HG02973 (cell line): ENCODE results near the gene EPS8L3.

Experiments
- ATAC-seq: cut with Tn5 transposase; IDR thresholded peaks from one replicate; pipeline ENCODE4 v1.9.1; 2021; ENCODE audit warnings: moderate library complexity; ENCODE audit not compliant: unreplicated experiment

The EPS8L3 gene

DNA sequence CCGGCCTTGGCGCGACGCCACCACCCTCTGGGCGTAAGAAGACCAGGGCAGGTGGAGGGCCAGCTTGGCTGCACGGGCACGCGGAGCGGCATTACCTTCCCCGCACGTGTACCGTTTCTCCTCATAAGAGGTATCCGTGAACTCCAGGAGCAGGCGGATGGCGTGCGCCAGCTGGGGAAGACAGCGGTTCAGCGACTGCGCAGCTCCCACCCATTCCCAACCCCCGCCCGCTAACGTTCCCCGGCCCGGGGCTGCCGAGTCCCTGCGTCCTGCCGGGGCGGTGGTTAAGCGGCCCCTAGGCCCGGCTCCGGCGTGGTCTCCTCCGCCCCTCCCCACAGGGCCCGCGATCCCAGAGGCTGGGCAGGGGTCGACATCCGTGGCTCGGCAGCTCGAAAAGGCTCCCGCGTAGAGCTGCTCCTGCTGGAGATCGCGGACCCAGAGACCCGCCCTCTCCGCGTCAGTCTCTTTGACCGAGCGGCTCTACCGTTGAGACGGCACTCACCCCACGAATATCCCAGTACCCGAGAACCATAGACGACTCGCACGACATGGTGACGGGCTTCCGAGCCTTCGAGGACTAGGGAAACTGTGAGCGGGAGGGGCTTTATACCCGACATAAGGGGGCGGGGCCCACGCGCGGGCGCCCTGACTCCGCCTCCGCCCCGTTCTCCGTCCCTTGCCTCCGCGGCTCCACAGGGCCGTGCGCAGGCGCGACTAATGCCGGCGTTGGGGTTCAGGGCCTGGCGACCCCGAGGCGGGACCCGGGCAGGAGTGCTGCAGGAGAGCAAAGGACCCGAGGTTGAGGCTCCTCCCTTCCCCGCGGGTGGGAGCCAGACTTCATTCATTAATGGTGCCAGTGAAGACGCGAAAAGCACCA is 23.7 kb downstream of the EPS8L3 start:
- peak; percentile 82 for ATAC-seq

DNA sequence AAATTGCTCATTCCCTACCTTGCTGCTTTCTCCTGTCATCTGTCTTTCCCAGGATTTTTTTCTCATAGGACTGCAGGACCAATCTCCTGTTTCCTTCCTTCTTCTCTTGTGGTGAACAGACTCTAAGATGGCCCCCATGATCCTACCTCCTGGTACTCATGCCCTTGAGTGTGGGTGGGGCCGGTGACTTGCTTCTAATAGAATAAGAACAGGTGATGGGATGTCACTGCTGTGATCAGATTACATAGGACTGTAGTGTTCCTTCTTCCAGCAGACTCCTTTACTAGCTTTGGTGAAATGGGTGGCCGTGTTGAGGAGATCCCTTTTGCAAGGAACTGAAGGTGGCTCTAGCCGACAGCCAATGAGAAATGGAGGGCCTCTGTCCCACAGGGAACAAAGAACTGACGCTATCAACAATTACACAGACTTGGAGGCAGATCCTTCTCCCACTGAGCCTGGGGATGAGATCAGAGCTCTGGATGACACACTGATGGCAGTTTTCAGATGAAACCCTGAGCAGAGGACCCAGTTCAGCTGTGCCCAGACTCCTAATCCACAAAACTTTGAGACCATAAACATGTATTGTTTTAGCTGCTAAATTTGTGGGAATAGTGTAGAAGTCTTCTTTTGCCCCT is 30.4 kb downstream of the EPS8L3 start:
- ATAC-seq, result no peak

DNA sequence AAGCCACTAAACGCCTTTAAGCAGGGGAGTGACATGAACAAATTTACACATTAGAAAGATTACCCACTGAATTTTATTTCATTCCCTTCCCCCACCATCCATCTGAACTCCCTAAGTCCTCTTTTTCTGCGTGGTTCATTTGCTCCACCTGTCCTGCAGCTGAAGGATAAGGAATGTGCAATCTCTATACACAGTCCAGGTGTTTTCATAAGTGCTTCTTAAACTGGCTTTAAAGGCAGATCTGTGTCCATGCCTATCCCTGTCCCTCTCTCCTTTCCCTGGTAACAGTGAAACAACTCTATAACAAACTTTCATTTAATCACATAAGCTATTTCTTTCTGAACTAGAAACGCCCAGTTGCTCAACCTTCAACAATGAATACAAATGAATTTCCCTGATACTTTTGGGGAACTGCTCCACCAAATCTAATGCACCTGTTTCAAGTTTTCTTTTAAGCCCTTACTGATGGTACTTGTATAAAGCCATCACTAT is 31.3 kb downstream of the EPS8L3 start:
- no peak for ATAC-seq

DNA sequence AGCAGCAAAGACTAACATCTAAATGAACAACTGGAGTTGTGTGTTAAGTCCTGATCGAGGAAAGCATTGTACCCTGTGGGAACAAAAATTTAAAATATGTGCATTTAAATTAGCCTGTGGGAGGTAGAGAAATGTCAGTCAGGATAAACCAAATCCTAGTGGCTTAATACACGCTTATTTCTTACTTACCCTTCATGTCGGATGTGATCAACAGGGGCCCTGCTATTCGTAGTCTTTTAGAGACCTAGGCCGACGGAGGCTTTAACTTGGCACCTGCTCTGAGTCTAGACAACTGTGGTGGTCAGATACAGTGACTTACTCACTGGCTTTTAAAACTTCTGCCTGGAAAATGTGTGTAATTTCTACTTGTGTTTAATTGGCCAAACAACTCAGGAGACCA is 33.1 kb downstream of the EPS8L3 start:
- ATAC-seq, result no peak

DNA sequence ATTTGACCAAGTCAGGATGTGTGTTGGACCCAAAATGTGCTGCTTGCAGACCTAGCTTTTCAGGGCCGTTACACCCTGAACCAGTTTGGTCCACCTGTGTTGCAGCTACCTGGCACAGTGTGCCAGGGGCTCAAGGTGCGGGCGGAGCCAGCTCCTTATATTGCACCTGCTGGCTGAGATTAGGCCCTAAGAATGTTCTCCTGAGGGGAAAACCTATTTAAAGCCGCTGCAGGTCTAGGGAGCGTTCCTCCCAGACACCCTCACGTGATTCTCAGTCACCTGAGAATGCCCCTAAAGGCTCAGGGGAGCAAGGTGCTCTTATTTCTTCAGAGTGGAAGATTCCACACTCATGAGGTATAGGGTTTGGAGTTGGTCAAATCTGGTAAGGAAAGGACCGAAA is 34.9 kb downstream of the EPS8L3 start:
- ATAC-seq, result no peak

DNA sequence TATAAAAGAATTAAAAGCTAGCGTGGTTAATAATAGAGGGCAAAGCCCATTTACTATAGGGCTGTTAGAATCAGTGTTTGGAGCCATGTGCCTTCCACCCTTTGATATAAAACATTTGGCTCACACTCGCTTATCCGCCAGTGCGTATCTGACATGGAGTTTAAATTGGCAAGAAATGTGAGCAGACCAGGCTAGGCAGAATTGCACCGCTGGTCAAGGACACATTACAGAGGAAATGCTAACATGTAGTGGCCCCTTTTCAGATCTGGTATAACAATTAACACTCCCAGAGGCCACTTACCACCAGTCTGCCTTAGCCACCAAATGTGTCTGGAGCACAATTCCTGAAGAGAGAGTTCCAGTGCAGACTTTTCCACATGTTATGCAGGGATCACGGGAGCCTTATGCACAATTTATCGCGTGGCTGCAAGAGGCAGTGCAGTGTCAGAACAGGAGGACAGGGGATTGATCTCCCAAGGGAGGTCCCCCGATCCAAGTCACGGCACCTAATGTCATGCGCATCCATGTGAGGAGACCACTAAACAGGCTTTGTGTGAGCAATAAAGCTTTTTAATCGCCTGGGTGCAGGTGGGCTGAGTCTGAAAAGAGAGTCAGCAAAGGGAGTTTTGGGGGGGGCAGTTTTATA is 36.9 kb downstream of the EPS8L3 start:
- no peak for ATAC-seq

DNA sequence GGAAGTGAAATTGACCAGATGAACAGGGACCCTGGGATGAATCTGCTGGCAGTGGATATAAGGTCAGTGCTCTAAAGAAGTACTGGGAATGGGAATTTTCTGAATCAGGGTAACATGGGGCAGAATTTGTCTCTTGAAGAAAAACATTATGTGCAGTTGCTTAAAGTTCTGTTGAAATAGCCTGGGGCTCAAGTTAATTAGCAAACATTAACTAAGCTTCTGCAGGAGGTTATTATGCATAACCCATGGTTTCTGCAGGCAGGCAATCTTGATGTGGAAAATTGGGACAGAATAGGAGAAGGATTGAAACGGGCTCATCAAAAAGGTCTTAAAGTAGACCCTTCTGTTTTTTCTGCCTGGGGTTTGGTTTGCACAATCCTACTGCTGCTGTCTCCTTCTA is 37.7 kb downstream of the EPS8L3 start:
- ATAC-seq, result no peak

DNA sequence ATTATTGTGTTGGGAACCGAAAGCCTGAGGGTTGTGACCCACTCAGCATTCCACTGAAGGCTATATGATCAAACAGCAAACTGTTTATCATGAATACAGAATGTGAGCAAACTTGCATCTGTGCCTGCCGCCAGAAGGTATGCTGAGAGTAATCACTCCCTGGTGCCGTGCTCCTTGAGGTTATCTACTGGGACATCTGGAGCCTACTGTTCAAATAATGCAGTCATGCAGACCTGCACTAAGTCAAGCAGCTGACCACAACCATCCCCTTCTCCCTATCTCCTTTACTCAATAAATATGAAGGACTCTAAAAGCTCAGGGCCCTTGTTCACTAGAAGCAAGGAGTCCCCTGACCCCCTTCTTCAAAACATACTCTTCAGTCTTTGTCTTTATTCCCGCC is 38.2 kb downstream of the EPS8L3 start:
- ATAC-seq, result no peak

DNA sequence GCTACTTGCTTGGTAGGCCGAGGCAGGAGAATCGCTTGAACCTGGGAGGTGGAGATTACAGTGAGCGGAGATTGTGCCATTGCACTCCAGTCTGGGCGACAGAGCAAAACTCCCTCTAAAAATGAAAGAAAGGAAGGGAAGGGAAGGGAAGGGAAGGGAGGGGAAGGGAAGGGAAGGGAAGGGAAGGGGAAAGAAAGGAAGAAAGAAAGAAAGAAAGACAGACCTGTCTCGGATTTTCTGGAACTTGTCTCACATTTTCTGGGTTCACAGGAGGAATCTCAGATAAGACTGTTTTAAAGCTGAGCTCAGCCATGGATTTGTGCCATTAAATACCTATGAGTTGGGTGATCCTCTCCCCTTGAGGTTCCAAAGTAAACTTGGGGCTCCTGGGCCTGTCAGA is 38.8 kb downstream of the EPS8L3 start:
- no peak for ATAC-seq

DNA sequence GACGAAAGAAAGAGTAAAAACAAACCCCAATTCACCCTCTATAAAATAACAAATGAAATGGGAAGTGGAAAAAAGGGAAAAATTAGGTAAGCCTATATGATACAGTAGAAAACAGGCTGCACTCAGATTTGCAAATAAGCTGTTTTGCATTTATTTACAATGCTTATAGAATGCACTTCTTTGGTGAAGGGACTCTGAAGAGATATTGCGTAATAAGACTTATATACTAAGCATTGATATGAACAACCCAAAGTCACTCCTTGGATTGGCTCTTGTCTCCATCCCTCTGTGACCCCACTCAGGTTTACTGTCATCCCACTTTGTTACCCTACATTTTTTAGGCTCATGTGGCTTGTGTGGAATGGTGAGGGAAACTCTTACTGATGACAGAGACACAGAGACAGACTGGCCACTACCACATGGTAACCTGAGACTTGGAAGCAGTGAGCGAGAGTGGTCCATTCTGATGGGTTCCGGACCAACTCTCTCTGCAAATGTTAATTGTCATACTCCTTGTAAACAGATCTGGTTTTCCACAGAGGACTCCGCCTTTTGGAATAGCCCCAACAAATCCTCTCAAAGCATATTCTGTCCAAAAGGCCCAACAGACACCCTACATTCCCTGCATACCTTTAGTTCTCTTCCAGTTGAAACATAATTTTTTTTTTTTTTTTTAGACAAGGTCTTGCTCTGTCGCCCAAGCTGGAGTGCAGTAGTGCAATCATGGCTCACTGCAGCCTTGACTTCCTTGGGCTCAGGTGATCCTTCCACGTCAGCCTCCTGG is 40.6 kb downstream of the EPS8L3 start:
- ATAC-seq, result no peak

DNA sequence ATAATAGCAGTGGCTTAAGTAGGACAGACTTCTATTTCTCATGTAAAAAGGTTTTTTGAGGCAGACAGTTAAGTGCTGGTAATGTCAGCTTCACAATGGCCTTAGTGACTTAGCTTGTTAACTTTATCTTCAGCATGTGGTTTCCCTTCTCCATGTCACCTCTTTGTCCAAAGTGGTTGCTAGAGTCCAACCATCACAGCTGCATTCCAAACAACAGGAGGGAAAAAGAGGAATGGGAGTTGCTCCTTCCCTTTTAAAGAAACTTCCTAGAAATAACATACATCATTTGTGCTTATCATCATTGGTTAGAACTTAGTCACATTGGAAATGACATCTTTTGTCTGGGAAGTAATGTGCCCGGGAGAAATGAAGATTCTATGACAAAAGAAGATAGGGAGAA is 41.8 kb downstream of the EPS8L3 start:
- ATAC-seq, result no peak

DNA sequence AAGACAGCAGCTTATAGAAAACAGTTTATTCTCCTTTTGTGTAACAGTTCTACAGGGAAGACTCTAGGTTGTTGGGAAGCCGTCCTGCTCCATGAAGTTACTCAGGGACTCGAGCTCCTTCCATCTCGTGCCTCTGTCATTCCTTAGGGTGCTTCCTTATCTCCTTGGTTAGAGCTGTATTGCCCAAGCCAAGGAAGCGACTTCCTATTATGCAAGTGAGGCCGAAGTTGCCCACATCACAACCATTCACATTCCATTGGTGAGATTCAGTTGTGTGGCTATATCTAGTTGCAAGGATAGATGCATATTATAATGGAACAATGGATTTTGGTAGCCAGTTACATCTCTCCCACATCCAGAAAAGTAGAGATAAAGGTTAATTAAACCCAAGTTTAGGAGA is 42.7 kb downstream of the EPS8L3 start:
- ATAC-seq, result no peak

DNA sequence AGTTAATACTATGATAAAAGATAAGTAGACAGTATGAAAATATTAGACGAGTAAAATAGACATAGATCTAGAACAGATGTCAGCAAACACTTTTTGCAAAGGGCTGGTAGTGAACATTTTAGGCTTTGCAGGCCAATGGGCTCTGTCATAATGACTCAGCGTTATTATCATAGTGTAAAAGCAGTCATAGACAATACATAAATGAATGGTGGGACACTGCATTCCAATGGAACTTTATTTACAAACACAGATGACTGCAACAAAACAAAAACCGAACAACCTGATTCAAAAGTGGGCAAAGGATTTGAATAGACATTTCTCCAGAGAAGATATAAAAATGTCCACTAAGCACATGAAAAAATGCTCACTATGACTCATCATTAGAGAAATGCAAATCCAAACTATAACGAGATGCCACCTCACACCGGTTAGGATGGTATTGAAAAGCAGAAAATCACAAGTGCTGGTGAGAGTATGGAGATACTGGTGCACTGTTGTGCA is 44.3 kb downstream of the EPS8L3 start:
- no peak for ATAC-seq

DNA sequence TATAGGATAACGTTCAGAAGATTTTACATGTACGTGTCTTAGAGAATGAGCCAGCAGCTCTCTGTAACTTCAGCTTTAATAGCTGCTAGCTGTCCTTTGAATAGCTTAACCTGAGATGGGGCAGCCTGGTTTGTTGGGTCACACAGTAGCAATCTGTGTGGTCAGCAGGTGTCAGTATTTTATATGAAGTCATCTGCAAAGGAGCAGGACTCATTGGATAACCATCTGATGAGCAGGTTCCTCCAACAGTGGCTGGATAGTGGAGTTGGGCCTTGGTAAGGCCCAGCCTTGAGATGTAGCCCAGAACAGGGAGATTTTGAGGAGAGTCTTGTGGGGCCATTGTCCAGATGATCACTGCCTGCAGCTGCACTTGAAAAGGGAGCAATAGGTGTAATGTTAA is 45.2 kb downstream of the EPS8L3 start:
- ATAC-seq, result no peak

DNA sequence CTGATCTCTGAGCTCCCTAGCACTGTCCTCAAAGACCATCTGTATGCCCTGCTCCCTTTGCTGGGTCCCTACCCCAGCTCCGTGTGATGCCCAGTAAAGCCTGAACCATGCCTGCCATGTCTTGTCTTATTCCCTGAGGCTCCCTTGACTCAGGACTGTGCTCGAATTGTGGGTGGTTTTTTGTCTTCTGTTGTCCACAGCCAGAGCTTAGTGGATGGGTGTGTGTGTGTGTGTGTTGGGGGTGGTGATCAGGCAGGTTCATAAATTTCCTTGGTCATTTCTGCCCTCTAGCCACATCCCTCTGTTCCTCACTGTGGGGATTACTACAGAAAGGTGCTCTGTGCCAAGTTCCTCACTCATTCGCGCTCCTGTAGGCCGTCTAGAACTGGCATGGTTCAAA is 46.0 kb downstream of the EPS8L3 start:
- no peak for ATAC-seq

DNA sequence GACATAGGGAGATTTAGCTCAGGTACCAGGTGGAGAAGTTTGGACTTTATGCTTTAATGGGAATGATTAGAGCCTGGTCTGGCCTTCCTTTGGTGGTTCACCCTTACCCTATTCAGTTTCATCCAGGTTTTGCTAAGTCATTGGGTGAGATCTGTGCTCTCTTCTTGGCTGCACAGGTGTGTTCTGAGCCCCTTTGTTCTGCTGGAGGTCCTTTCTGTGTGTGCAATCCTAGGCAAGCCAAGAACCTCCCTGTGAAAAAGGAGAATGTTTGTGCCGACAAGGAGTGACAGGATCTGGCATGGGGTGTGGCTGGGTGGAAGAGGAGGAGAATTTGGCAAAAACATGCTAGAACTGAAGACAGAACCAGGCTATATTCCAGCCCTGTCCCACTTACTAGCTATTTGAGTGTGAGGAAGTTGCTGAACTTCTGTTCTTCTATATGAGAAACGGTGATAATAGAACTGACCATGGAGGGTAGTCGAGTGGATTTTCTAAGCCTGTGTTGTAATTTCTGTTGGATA is 47.1 kb downstream of the EPS8L3 start:
- no peak for ATAC-seq

DNA sequence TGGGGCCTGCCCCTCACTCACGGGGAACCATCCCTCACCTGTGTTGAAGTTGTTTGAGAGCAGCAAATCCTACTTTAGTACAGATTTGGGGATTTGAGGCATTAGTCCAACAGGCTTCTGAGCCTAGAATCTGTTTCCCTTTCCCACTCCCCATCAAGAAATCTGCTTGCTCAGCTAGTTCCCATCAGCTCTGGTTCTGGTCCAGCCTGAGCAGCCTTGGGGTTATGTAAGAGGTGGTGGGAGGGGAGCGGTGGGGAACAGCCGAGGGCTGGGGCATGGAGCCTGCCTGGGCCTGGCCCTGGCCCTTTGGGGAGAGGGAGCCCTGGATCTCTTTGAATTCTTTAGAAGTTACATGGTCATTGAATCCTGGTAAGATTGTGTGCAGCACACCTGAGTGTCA is 47.6 kb downstream of the EPS8L3 start:
- ATAC-seq, result no peak

DNA sequence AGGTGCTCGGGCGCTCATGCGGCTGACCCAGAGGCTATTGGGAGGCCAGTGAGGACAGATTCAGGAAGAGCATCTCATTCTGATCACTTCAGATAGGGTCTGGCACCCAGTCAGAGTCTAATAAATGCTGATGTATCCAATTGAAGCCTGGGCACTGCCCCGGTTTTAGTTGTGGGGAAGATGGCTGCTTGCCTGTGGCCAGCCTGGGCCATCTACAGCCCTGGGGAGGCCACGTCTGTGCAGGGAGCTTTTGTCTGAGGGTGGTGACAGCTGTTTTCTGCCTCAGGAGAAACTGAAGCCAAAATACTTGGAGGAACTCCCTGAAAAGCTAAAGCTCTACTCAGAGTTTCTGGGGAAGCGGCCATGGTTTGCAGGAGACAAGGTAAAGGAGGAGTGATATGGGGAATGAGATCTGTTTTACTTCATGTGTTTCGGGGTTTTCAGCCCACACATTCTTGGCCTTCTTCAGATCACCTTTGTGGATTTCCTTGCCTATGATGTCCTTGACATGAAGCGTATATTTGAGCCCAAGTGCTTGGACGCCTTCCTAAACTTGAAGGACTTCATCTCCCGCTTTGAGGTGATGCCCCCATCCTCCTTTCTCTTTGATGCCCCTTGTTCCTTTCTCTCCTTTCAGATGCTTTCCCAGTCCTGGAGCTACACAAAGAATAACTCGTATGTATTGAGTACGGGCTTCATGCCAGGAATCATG is 48.9 kb downstream of the EPS8L3 start:
- ATAC-seq, result no peak

DNA sequence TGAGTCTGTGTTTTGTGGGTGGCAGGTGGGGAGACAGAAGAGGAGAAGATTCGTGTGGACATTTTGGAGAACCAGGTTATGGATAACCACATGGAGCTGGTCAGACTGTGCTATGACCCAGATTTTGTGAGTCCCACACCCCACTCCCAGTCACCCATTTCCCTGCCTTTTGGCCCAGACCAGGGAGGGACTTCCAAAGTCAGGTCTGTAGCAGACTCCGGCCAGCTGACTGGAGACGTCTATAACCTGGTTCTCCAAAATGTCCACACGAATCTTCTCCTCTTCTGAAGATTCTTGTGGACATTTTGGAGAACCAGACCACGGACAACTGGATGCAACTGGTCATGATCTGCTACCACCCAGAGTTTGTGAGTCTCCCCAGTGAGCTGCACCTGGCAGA is 50.1 kb downstream of the EPS8L3 start:
- ATAC-seq, result no peak

DNA sequence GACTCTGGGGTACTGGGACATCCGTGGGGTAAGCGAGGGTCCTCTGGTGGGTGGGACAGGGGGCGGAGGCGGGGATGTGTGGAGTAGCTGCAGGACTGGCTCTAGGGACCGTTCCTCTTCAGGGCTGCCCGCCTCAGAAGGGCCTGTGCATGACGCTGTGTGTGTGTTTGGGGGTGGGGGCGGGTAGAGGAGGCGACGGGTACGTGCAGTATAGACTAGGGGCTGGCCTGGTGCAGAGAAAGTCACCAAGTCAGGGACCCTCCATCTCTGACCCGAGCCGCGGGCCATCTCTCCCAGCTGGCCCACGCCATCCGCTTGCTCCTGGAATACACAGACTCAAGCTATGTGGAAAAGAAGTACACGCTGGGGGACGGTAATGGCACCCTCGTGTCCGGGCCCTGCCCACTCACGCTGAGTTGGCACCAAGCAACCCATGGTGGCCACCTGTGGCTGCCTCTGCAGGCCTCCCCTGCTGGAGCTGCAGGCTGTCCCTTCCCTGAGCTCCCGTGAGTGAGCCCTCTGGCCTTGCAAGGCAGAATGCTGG is 51.3 kb downstream of the EPS8L3 start:
- no peak for ATAC-seq
